CMK (cell line): ENCODE results near the gene MYCT1.

Experiments
- DNase-seq: peaks from one replicate; pipeline ENCODE4 v3.0.0-alpha.2; 2010; ENCODE audit warnings: low read depth

Gene MYCT1

DNA sequence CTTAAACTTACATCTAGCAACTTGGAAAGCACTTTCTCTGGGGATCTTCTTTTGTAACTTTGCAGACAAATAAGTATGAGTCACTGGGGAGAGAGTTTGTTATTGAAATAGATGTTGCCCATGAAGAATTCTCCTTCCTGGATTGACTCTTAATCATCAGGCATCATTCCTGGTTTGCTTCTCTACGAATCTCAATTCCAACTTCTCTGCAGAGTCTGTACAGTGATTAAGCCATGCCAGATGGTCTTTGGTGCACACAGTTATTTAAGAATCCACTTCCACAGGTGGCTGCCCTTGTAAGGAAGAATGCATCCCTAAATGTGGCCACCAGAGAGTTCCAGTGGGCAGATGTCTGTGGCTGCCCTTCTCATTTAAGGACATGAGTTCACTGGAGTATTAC is 25.7 kb downstream of the MYCT1 start:
- DNase-seq: no peak

GRCh38 chr6:152726313-152726712 is 28.6 kb downstream of the MYCT1 start:
- DNase-seq: no peak

- no peak for DNase-seq
Measured at GRCh38 chr6:152727507-152727906, 29.8 kb downstream of the MYCT1 start.

DNA sequence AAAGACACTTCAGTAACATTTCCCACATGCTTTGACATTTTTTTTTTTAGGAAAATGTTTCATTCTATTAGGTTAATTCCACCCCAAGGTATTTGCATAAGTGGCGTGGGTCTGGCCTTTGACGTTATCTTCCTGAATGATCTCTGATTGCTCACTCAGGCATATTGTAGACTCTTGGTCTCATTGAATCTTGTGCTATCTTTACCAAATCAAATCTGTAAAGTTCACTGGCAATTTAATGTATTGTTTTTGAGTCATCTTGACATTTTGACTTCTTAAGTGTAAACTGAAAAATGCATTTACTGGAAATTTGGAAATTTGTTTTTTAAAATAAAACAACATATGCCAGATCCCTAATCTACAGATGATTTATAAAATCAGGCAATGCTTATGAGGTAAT is 36.9 kb downstream of the MYCT1 start:
- no peak for DNase-seq

- no peak for DNase-seq
Measured at GRCh38 chr6:152736687-152737273, 39.1 kb downstream of the MYCT1 start.

DNA sequence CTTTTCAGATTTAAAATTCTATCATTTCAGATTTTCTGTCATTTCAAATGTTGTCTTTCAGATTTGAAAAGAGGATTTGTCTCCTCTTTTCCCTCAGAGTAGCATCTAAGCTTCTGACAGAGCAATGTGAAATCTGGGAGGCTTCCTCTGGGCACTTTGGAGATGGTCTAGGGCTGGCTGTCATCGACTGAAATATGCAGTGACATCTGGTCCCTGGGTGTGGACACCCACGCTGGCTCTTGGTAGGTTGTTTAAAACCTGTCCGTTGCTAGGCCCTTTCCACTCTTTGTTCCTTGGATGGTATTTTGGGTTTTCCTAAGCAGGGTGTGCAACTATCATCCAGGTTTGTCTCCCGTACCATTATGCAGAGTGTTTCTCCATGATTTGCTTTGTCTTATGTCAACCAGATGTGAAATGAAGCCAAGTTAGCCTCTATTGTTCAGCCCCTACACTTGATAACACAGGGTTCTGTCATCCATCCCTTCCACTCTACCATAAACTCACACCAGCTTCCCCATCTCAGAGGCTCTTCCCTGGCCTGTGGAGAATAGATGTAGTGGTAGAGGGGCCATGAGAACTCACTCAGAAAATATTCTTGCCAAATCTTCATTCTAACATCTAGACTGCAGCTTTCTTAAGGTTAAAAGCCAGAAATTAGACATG is 47.9 kb downstream of the MYCT1 start:
- DNase-seq: no peak

DNA sequence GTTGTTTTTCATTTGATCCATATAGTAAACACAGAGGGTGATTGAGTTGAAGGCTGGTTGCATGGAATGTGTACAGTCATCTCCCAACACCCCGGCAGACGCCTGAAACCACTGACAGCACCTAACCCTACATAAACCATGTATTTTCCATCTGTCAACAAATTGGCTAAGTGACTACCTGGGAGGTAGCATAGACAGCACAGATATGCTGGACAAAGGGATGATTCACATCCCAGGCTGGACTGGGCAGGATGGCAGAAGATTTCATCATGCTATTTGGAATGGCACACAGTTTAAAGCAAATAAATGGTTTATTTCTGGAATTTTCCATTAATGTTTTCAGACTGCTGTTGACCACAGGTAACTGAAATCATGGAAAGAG is 48.5 kb downstream of the MYCT1 start:
- DNase-seq: no peak

- no peak for DNase-seq
Measured at GRCh38 chr6:152748843-152749242, 51.1 kb downstream of the MYCT1 start.

GRCh38 chr6:152749336-152749735 is 51.6 kb downstream of the MYCT1 start:
- no peak for DNase-seq

DNA sequence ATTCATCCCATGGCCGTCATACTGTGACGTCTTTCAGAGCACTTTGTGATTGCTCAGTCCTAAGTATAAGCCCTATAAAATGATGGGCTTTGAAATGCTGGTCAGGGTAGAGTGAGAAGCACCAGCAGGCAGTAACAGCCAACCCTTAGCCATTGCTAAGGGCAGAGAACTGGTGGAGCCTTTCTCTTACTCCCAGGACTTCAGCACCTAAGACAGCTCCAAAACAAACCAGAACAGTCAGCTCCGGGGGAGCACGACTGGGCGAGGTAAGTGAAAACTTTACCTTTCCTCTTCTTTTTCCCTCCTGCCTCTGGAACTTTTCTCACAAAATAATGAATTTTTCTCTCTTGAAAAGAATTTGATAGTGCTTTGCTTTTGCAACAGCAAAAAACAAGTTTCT is 53.0 kb downstream of the MYCT1 start, which contains the start of gene VIP:
Gene VIP (plus strand): TSS at position 104 of the 400 bp plus-strand sequence. CDS start 1,381 bp downstream, outside the sequence.
- DNase-seq: no peak

- DNase-seq: no peak
Measured at GRCh38 chr6:152765331-152765730, 67.6 kb downstream of the MYCT1 start.

- DNase-seq: no peak
Measured at GRCh38 chr6:152769159-152769558, 71.5 kb downstream of the MYCT1 start.

- DNase-seq: no peak
Measured at GRCh38 chr6:152769993-152770392, 72.3 kb downstream of the MYCT1 start.

- DNase-seq: no peak
Measured at GRCh38 chr6:152771061-152771687, 73.5 kb downstream of the MYCT1 start.
